SU-DHL-6 (cell line): ENCODE measurements around the gene SYNGR4.

Experiments
- H2AFZ ChIP-seq: fragments of 200-600 bp; sonication (generic); 2 replicates; pipeline ENCODE4 v1.6.1; 2014; ENCODE audit warnings: low read depth, mild to moderate bottlenecking, moderate library complexity, mixed read lengths, antibody characterized with exemption, low read length; ENCODE audit not compliant: severe bottlenecking
- H3F3A ChIP-seq: fragments of 200-600 bp; shearing (Covaris generic); 2 replicates; pipeline ENCODE4 v1.6.0; 2016; ENCODE audit warnings: antibody characterized with exemption, mild to moderate bottlenecking; ENCODE audit not compliant: insufficient read depth
- H3K27ac ChIP-seq: fragments of 200-600 bp; sonication (generic); 2 replicates; pipeline ENCODE4 v1.5.1; 2016; ENCODE audit warnings: low read depth, mild to moderate bottlenecking, low read length, moderate library complexity, mixed read lengths
- H3K27me3 ChIP-seq: fragments of 200-600 bp; sonication (generic), shearing (Covaris generic); 2 replicates; pipeline ENCODE4 v1.6.0; 2014; ENCODE audit warnings: mild to moderate bottlenecking, low read length
- H3K36me3 ChIP-seq: fragments of 200-600 bp; sonication (generic); 2 replicates; pipeline ENCODE4 v1.6.1; 2014; ENCODE audit warnings: mild to moderate bottlenecking, low read length, mixed read lengths
- H3K4me2 ChIP-seq: fragments of 300-600, 200-600 bp; shearing (Covaris generic), sonication (generic); 2 replicates; pipeline ENCODE4 v1.6.0; 2014; ENCODE audit warnings: low read length, low read depth, mild to moderate bottlenecking; ENCODE audit not compliant: poor library complexity, severe bottlenecking
- H3K4me3 ChIP-seq: fragments of 200-600 bp; sonication (generic); 2 replicates; pipeline ENCODE4 v1.5.1; 2014; ENCODE audit warnings: antibody characterized with exemption, low read length, mild to moderate bottlenecking, mixed read lengths; ENCODE audit not compliant: insufficient read depth, poor library complexity, severe bottlenecking
- H3K79me2 ChIP-seq: fragments of 200-600 bp; sonication (generic); 2 replicates; pipeline ENCODE4 v1.6.1; 2014; ENCODE audit warnings: mild to moderate bottlenecking, low read length, moderate library complexity; ENCODE audit not compliant: insufficient read depth
- H3K9ac ChIP-seq: fragments of 200-600 bp; sonication (generic); 2 replicates; pipeline ENCODE4 v1.7.0; 2014; ENCODE audit warnings: mild to moderate bottlenecking, low read length
- H3K9me2 ChIP-seq: fragments of 200-600 bp; sonication (generic); replicated peaks from 2 replicates; pipeline ENCODE4 v1.6.1; 2014; ENCODE audit warnings: low read length; ENCODE audit not compliant: insufficient read depth
- H3K9me3 ChIP-seq: fragments of 200-600 bp; sonication (generic); 2 replicates; pipeline ENCODE4 v1.6.1; 2014; ENCODE audit warnings: low read length, mixed read lengths; ENCODE audit not compliant: insufficient read depth
- H4K20me1 ChIP-seq: fragments of 200-600 bp; sonication (generic); 2 replicates; pipeline ENCODE4 v1.6.1; 2014; ENCODE audit warnings: low read depth, mild to moderate bottlenecking, antibody characterized with exemption, low read length, moderate library complexity, mixed read lengths
- CTCF ChIP-seq: fragments of 200-600 bp; sonication (generic); IDR thresholded peaks from one replicate; pipeline ENCODE4 v1.5.1; 2017; ENCODE audit warnings: antibody characterized with exemption, mild to moderate bottlenecking, low read length, moderate library complexity; ENCODE audit not compliant: insufficient read depth, poor library complexity, severe bottlenecking
- EZH2phosphoT487 ChIP-seq: fragments of 200-600 bp; sonication (generic), shearing (Covaris generic); conservative IDR thresholded peaks from 2 replicates; pipeline ENCODE4 v1.6.1; 2018; ENCODE audit warnings: mild to moderate bottlenecking, antibody characterized with exemption, low read length, moderate library complexity, mixed read lengths

SYNGR4 gene

GRCh38 chr19:48351341-48351752, 12.8 kb upstream of the SYNGR4 start:
- Histone ChIP-seq H3K9me3 (no peaks in the 10 kb centered on the region), H3K27me3 (no peaks in the 10 kb centered on the region), H3K9me2 (no peaks in the 10 kb centered on the region), H3K36me3 (no peaks in the 10 kb centered on the region), H3F3A (no peaks in the 10 kb centered on the region), H3K4me3 (no peak overlapping the region), H4K20me1 (no peaks in the 10 kb centered on the region), H3K79me2 (no peaks in the 10 kb centered on the region), H2AFZ (no peak overlapping the region), H3K27ac (no peak overlapping the region), H3K4me2 (no peak overlapping the region), H3K9ac (no peak overlapping the region)
- no peak for TF ChIP-seq EZH2phosphoT487
- peak; percentile 93 for TF ChIP-seq CTCF

- Histone ChIP-seq H2AFZ (no peak overlapping the region), H3K36me3 (no peaks in the 10 kb centered on the region), H3K27ac (no peak overlapping the region), H3K4me3 (no peak overlapping the region), H3K79me2 (no peaks in the 10 kb centered on the region), H3K9me3 (no peaks in the 10 kb centered on the region), H3K4me2 (no peak overlapping the region), H3K9ac (no peak overlapping the region), H4K20me1 (no peaks in the 10 kb centered on the region), H3F3A (no peaks in the 10 kb centered on the region), H3K27me3 (no peaks in the 10 kb centered on the region), H3K9me2 (no peaks in the 10 kb centered on the region)
- no peak for TF ChIP-seq CTCF
- TF ChIP-seq EZH2phosphoT487: no peak
These were observed 10.5 kb upstream of the SYNGR4 start for GRCh38 chr19:48353677-48354076.

- H3K36me3 ChIP-seq: no peaks in the 10 kb centered on the region
- no peak overlapping the region for H3K4me2 ChIP-seq
- no peak overlapping the region for H3K27ac ChIP-seq
- TF ChIP-seq EZH2phosphoT487: no peak
- no peak for TF ChIP-seq CTCF
- no peaks in the 10 kb centered on the region for H4K20me1 ChIP-seq
- no peaks in the 10 kb centered on the region for H3K9me3 ChIP-seq
- H3K79me2 ChIP-seq: no peaks in the 10 kb centered on the region
- no peak overlapping the region for H2AFZ ChIP-seq
- H3K9ac ChIP-seq: no peak overlapping the region
- H3F3A ChIP-seq: no peaks in the 10 kb centered on the region
- H3K27me3 ChIP-seq: no peaks in the 10 kb centered on the region
- no peaks in the 10 kb centered on the region for H3K9me2 ChIP-seq
- no peak overlapping the region for H3K4me3 ChIP-seq
These were observed 9.7 kb upstream of the SYNGR4 start for GRCh38 chr19:48354332-48354992.
